ENCODE measurements around the gene MAP2K5. TPM values are rescaled to one million over a fixed set of nuclear protein-coding genes. Genes with fewer than 3 reads are reported as not detected.

The MAP2K5 gene
- total RNA-seq, 1 donor from 2014 or later = 11.6 TPM

- no peak for DNase-seq
Observed at GRCh38 chr15:67724691-67725375, 182.3 kb downstream of the MAP2K5 start.

- no peak for DNase-seq
Observed at GRCh38 chr15:67730135-67730534, 187.6 kb downstream of the MAP2K5 start.

- DNase-seq = no peak
Observed at GRCh38 chr15:67731112-67731721, 188.7 kb downstream of the MAP2K5 start.

- no peak for DNase-seq
Observed at GRCh38 chr15:67732164-67732563, 189.7 kb downstream of the MAP2K5 start.

- no peak for DNase-seq
Observed at GRCh38 chr15:67732671-67733374, 190.3 kb downstream of the MAP2K5 start.

GRCh38 chr15:67735896-67736295 is 193.4 kb downstream of the MAP2K5 start:
- DNase-seq = no peak

- DNase-seq = no peak
Observed at GRCh38 chr15:67736810-67737209, 194.3 kb downstream of the MAP2K5 start.

- DNase-seq = no peak
Observed at GRCh38 chr15:67738056-67738455, 195.6 kb downstream of the MAP2K5 start.

- no peak for DNase-seq
Observed at GRCh38 chr15:67740405-67740804, 197.9 kb downstream of the MAP2K5 start.

- DNase-seq = no peak
Observed at GRCh38 chr15:67741308-67741707, 198.8 kb downstream of the MAP2K5 start.

GRCh38 chr15:67743558-67743957 is 201.1 kb downstream of the MAP2K5 start:
- DNase-seq = no peak

GRCh38 chr15:67744331-67745072 is 202.0 kb downstream of the MAP2K5 start:
- DNase-seq = no peak

GRCh38 chr15:67745073-67746006 is 202.8 kb downstream of the MAP2K5 start:
- no peak for DNase-seq

- DNase-seq = no peak
Observed at GRCh38 chr15:67746022-67746421, 203.5 kb downstream of the MAP2K5 start.

GRCh38 chr15:67746450-67746849 is 203.9 kb downstream of the MAP2K5 start:
- peak; percentile 55 for DNase-seq

- DNase-seq = no peak
Observed at GRCh38 chr15:67747921-67748320, 205.4 kb downstream of the MAP2K5 start.

- DNase-seq = no peak
Observed at GRCh38 chr15:67750371-67750770, 207.9 kb downstream of the MAP2K5 start.

- no peak for DNase-seq
Observed at GRCh38 chr15:67753891-67754290, 211.4 kb downstream of the MAP2K5 start.

GRCh38 chr15:67755264-67755663 is 212.8 kb downstream of the MAP2K5 start:
- no peak for DNase-seq

GRCh38 chr15:67755936-67756335 is 213.4 kb downstream of the MAP2K5 start:
- DNase-seq = no peak

- no peak for DNase-seq
Observed at GRCh38 chr15:67758619-67759300, 216.3 kb downstream of the MAP2K5 start.
